IMR-90 (cell line): ENCODE results near the gene CFAP157. TPM values are rescaled to one million over a fixed set of nuclear protein-coding genes. Genes with fewer than 3 reads are reported as not detected.
A peak's percentile ranks its signal among the peaks of the same experiment; 100 is the strongest.

Experiments used
- ATAC-seq: fragments of 200-7000 bp; cut with Tn5 transposase; 2 replicates; pipeline ENCODE4 v1.9.1; 2020; ENCODE audit warnings: low read depth, mild to moderate bottlenecking, moderate library complexity
- BruUV-seq: library from RNA; stranded (reverse); fragments of 400-500 nt; replicated peaks from 2 replicates; lab custom pipeline; 2021; lab: Mats Ljungman, UMichigan
- CTCF ChIA-PET: fragments of 300-600 bp; formaldehyde crosslinking; extraction: SDS; loops from one replicate; lab custom pipeline; 2021; ENCODE audit warnings: antibody characterized with exemption; lab: Yijun Ruan, JAX
- POLR2A ChIA-PET: fragments of 300-600 bp; sonication (Branson Sonifier 250); formaldehyde crosslinking; loops from one replicate; lab custom pipeline; 2022; ENCODE audit warnings: antibody characterized with exemption; ENCODE audit not compliant: unreplicated experiment; lab: Charles Lee
- DNase-seq: peaks from one replicate; pipeline ENCODE4 v3.0.0; 2013
- H2AFZ ChIP-seq: replicated peaks from 2 replicates; pipeline ENCODE3; 2013; ENCODE audit warnings: low read length, mild to moderate bottlenecking; ENCODE audit not compliant: poor library complexity
- H2AK5ac ChIP-seq: 2 replicates; pipeline ENCODE4 v1.6.1; 2013; ENCODE audit warnings: low read depth, low read length, inconsistent platforms
- H2AK9ac ChIP-seq: replicated peaks from 2 replicates; pipeline ENCODE3; 2013; ENCODE audit warnings: mild to moderate bottlenecking, low read depth, low read length, moderate library complexity; ENCODE audit not compliant: poor library complexity
- H2BK120ac ChIP-seq: 2 replicates; pipeline ENCODE4 v1.6.1; 2013; ENCODE audit warnings: low read depth, low read length, inconsistent platforms
- H2BK15ac ChIP-seq: 3 replicates; pipeline ENCODE4 v1.6.1; 2013; ENCODE audit warnings: low read depth, low read length, inconsistent platforms
- H2BK20ac ChIP-seq: 2 replicates; pipeline ENCODE4 v1.6.1; 2013; ENCODE audit warnings: low read depth, mild to moderate bottlenecking, inconsistent platforms, low read length, moderate library complexity
- H2BK5ac ChIP-seq: 2 replicates; pipeline ENCODE4 v1.6.1; 2013; ENCODE audit warnings: mild to moderate bottlenecking, low read depth, low read length, inconsistent platforms; ENCODE audit not compliant: poor library complexity, severe bottlenecking
- H3K14ac ChIP-seq: replicated peaks from 2 replicates; pipeline ENCODE4 v1.6.1; 2013; ENCODE audit warnings: low read depth, low read length, inconsistent platforms
- H3K18ac ChIP-seq: 2 replicates; pipeline ENCODE4 v1.6.1; 2013; ENCODE audit warnings: low read depth, low read length, control low read depth
- H3K23ac ChIP-seq: 2 replicates; pipeline ENCODE4 v1.6.1; 2013; ENCODE audit warnings: low read depth, low read length, inconsistent platforms
- H3K27ac ChIP-seq: 2 replicates; pipeline ENCODE4 v1.5.1; 2013; ENCODE audit warnings: mild to moderate bottlenecking, control low read depth, low read length; ENCODE audit not compliant: insufficient read depth
- H3K27me3 ChIP-seq: 2 replicates; pipeline ENCODE4 v1.6.1; 2013; ENCODE audit warnings: low read length; ENCODE audit not compliant: control insufficient read depth, insufficient read depth
- H3K36me3 ChIP-seq: 2 replicates; pipeline ENCODE4 v1.6.1; 2013; ENCODE audit warnings: low read length, mixed read lengths; ENCODE audit not compliant: control insufficient read depth, insufficient read depth
- H3K4ac ChIP-seq: 2 replicates; pipeline ENCODE4 v1.6.1; 2013; ENCODE audit warnings: low read depth, low read length, inconsistent platforms
- H3K4me1 ChIP-seq: 2 replicates; pipeline ENCODE4 v1.6.1; 2013; ENCODE audit warnings: low read length, mixed read lengths; ENCODE audit not compliant: control insufficient read depth, insufficient read depth
- H3K4me2 ChIP-seq: 2 replicates; pipeline ENCODE4 v1.6.1; 2013; ENCODE audit warnings: low read depth, mild to moderate bottlenecking, control low read depth, low read length, moderate library complexity
- H3K4me3 ChIP-seq: 2 replicates; pipeline ENCODE4 v1.5.1; 2013; ENCODE audit warnings: low read depth, mild to moderate bottlenecking, control low read depth, low read length, moderate library complexity; ENCODE audit not compliant: insufficient read depth
- H3K56ac ChIP-seq: 2 replicates; pipeline ENCODE4 v1.6.1; 2013; ENCODE audit warnings: low read length, inconsistent platforms; ENCODE audit not compliant: insufficient read depth; ENCODE audit errors: extremely low read depth
- H3K79me1 ChIP-seq, 2 experiments: 2 replicates each; pipeline ENCODE4 v1.6.1; 2013; ENCODE audit warnings: low read length in 2 of 2, inconsistent platforms in 1 of 2, low read depth in 1 of 2
- H3K9ac ChIP-seq: 2 replicates; pipeline ENCODE4 v1.6.1; 2013; ENCODE audit warnings: low read depth, low read length, control low read depth
- H3K9me1 ChIP-seq: 2 replicates; pipeline ENCODE4 v1.6.1; 2013; ENCODE audit warnings: low read length, inconsistent platforms; ENCODE audit not compliant: insufficient read depth
- H3K9me3 ChIP-seq: 2 replicates; pipeline ENCODE4 v1.6.1; 2013; ENCODE audit warnings: low read length; ENCODE audit not compliant: control insufficient read depth, insufficient read depth
- H4K20me1 ChIP-seq: 2 replicates; pipeline ENCODE4 v1.6.1; 2013; ENCODE audit warnings: low read length, inconsistent platforms; ENCODE audit not compliant: insufficient read depth
- H4K5ac ChIP-seq: 2 replicates; pipeline ENCODE4 v1.6.1; 2013; ENCODE audit warnings: mild to moderate bottlenecking, low read depth, low read length, control low read depth
- H4K8ac ChIP-seq, 2 experiments: 2 replicates each; pipeline ENCODE4 v1.6.1; 2013; ENCODE audit warnings: low read depth in 2 of 2, low read length in 2 of 2, control low read depth in 1 of 2, inconsistent platforms in 1 of 2
- H4K91ac ChIP-seq: 2 replicates; pipeline ENCODE4 v1.6.1; 2013; ENCODE audit warnings: low read depth, low read length, inconsistent platforms; ENCODE audit not compliant: insufficient read depth
- BHLHE40 ChIP-seq: fragments of 150-350 bp; IDR thresholded peaks from 2 replicates; pipeline ENCODE4 v1.6.1; 2016; ENCODE audit warnings: mild to moderate bottlenecking, low read depth, low read length
- CEBPB ChIP-seq: IDR thresholded peaks from 2 replicates; pipeline ENCODE4 v1.6.1; 2012; ENCODE audit warnings: low read depth, low read length, improper control_type of control experiment
- CHD1 ChIP-seq: IDR thresholded peaks from 2 replicates; pipeline ENCODE4 v1.6.1; 2012; ENCODE audit warnings: low read depth, low read length, improper control_type of control experiment
- CTCF ChIP-seq: conservative IDR thresholded peaks from 2 replicates; pipeline ENCODE4 v1.5.1; 2012; ENCODE audit warnings: mild to moderate bottlenecking, low read depth, low read length, improper control_type of control experiment
- ELK1 ChIP-seq: fragments of 150-350 bp; IDR thresholded peaks from 2 replicates; pipeline ENCODE4 v1.6.1; 2016; ENCODE audit warnings: low read depth, mild to moderate bottlenecking, low read length, moderate library complexity, borderline replicate concordance
- FOS ChIP-seq: fragments of 150-350 bp; IDR thresholded peaks from 2 replicates; pipeline ENCODE4 v1.6.1; 2016; ENCODE audit warnings: low read depth, low read length
- MAFK ChIP-seq: IDR thresholded peaks from 2 replicates; pipeline ENCODE4 v1.6.1; 2012; ENCODE audit warnings: low read depth, low read length, improper control_type of control experiment
- MAZ ChIP-seq: IDR thresholded peaks from 2 replicates; pipeline ENCODE4 v1.6.1; 2012; ENCODE audit warnings: low read depth, mild to moderate bottlenecking, low read length, improper control_type of control experiment, moderate library complexity, borderline replicate concordance
- MXI1 ChIP-seq: IDR thresholded peaks from 2 replicates; pipeline ENCODE4 v1.6.1; 2012; ENCODE audit warnings: low read depth, mild to moderate bottlenecking, low read length, moderate library complexity, borderline replicate concordance
- POLR2A ChIP-seq: IDR thresholded peaks from 2 replicates; pipeline ENCODE4 v1.6.1; 2012; ENCODE audit warnings: mild to moderate bottlenecking, low read depth, low read length
- RAD21 ChIP-seq: IDR thresholded peaks from 2 replicates; pipeline ENCODE4 v1.6.1; 2012; ENCODE audit warnings: low read length, improper control_type of control experiment
- RCOR1 ChIP-seq: IDR thresholded peaks from 2 replicates; pipeline ENCODE4 v1.6.1; 2012; ENCODE audit warnings: mild to moderate bottlenecking, low read length, improper control_type of control experiment; ENCODE audit not compliant: insufficient replicate concordance
- RFX5 ChIP-seq: IDR thresholded peaks from 2 replicates; pipeline ENCODE4 v1.8.0; 2012; ENCODE audit warnings: low read depth, mild to moderate bottlenecking, low read length, moderate library complexity
- SMC3 ChIP-seq: fragments of 150-350 bp; IDR thresholded peaks from 2 replicates; pipeline ENCODE4 v1.6.1; 2016; ENCODE audit warnings: low read depth, mild to moderate bottlenecking, antibody characterized with exemption, low read length, moderate library complexity
- USF2 ChIP-seq: fragments of 150-350 bp; IDR thresholded peaks from 2 replicates; pipeline ENCODE4 v1.6.1; 2017; ENCODE audit warnings: mild to moderate bottlenecking, antibody characterized with exemption, low read length, low read depth
- WGBS, 2 experiments: methylation state at CpG; one replicate each; pipeline versions ENCODE4 v1.1.5 to v1.1.7; 2013; ENCODE audit warnings: missing lambda C conversion rate in 2 of 2; ENCODE audit not compliant: insufficient read length in 1 of 2; ENCODE audit errors: extremely low coverage in 2 of 2; 5-methylcytosine and 5-hydroxymethylcytosine counted together
- dilution Hi-C: fragments of 300-500 bp; cut with HindIII; formaldehyde crosslinking; loops from one replicate; pipeline ENCODE4 v1.14.3; 2018; ENCODE audit warnings: low sequenced_read_pairs; ENCODE audit not compliant: unreplicated experiment
- in situ Hi-C: fragments of 300-500 bp; cut with MboI; formaldehyde crosslinking; loops from 3 replicates; pipeline ENCODE4 v1.14.3; 2019; ENCODE audit warnings: low sequenced_read_pairs, inconsistent platforms, mixed read lengths
- intact Hi-C: fragments of 100-400 bp; cut with micrococcal nuclease; formaldehyde crosslinking; loops from 2 replicates; pipeline ENCODE4 v1.10.0; 2022
- polyA plus RNA-seq, 3 experiments: library from polyadenylated mRNA; depleted of rRNA; stranded (reverse); fragments of >200 nt; gene quantifications; 2 replicates each; pipeline ENCODE4 v1.2.3, GENCODE V29; 2012; ENCODE audit warnings: low replicate concordance in 1 of 3
- total RNA-seq: library from RNA; depleted of rRNA; stranded (reverse); fragments of >200 nt; gene quantifications from 2 replicates; pipeline ENCODE4 v1.2.3, GENCODE V29; 2012

Gene CFAP157
- total and polyA plus RNA-seq, 2 of the 4 experiments (the other 2 are of a cell fraction), result not detected

- ChIA-PET POLR2A (no interaction called here), CTCF (interaction anchor here (0.6 to 0.8 kb wide), 2 partner anchors 13 to 107 kb away, joined by 3 to 4 read pairs; partner anchors contain the start of gene TOR2A)
- Histone ChIP-seq H3K4ac (no peak overlapping the region), H2AK5ac (no peak overlapping the region), H2AFZ (peak overlapping the region; percentile 49), H3K4me1 (0 out of 2 replicates have a peak, but pooled peaks cover 1% of the 10 kb centered on the region), H3K27me3 (peaks cover 4% of the 10 kb centered on the region; the same call in 1 of the 2 replicates), H3K14ac (no peak overlapping the region), H3K9ac (no peak overlapping the region), H3K27ac (no peak overlapping the region), H3K4me2 (no peak overlapping the region), H3K56ac (no peak overlapping the region), H3K9me3 (no peaks in the 10 kb centered on the region), H4K91ac (no peak overlapping the region), H3K36me3 (no peaks in the 10 kb centered on the region), H3K9me1 (no peaks in the 10 kb centered on the region; the same call in 1 of the 2 replicates), H4K5ac (no peak overlapping the region), H3K18ac (no peak overlapping the region), H4K20me1 (no peaks in the 10 kb centered on the region), H3K23ac (no peak overlapping the region), H2BK20ac (no peak overlapping the region), H2BK15ac (no peak overlapping the region), H4K8ac (no peak overlapping the region), H2BK120ac (no peak overlapping the region), H3K4me3 (no peak overlapping the region), H2AK9ac (peak overlapping the region; percentile 81), H2BK5ac (no peak overlapping the region), H3K79me1 (no peaks in the 10 kb centered on the region)
- 78% methylated on average over 5 of the region's 12 CpGs; no CpG with 5 or more reads in 1 of the 2 experiments for WGBS, 2 experiments
- DNase-seq (no peak), ATAC-seq (no peak)
- dilution Hi-C loops (no loop called here), intact Hi-C loops (no loop called here), in situ Hi-C loops (no loop called here)
- no TSS peak for BruUV-seq
- TF ChIP-seq POLR2A, result no peak
- no peak for TF ChIP-seq RFX5
- TF ChIP-seq CTCF, result no peak
- no peak for TF ChIP-seq ELK1
- no peak for TF ChIP-seq MAFK
- TF ChIP-seq FOS, result no peak
- TF ChIP-seq CHD1, result no peak
- no peak for TF ChIP-seq USF2
- no peak for TF ChIP-seq SMC3
- no peak for TF ChIP-seq MAZ
- no peak for TF ChIP-seq BHLHE40
- no peak for TF ChIP-seq MXI1
- TF ChIP-seq RCOR1, result no peak
- TF ChIP-seq CEBPB, result no peak
- no peak for TF ChIP-seq RAD21
These were observed 15.4 kb downstream of the CFAP157 start for GRCh38 chr9:127722055-127722745.
